ENCODE data around the gene EPB41L2.

The EPB41L2 gene

GRCh38 chr6:131084982-131085381, 21.9 kb upstream of the EPB41L2 start:
- H3K4me3 ChIP-seq (ENCODE audit: insufficient read depth, low read depth, low read length, poor library complexity, severe bottlenecking): no peak overlapping the region

GRCh38 chr6:131083687-131084086, 20.6 kb upstream of the EPB41L2 start:
- DNase-seq: no peak
- H3K4me3 ChIP-seq (ENCODE audit: insufficient read depth, low read depth, low read length, poor library complexity, severe bottlenecking): no peak overlapping the region
- H3K36me3 ChIP-seq (ENCODE audit: control insufficient read depth, insufficient read depth, low read length): no peaks in the 10 kb centered on the region

More at GRCh38 chr6:131084982-131085381, 21.9 kb upstream of the EPB41L2 start:
- no peak overlapping the region for H3K27ac ChIP-seq (ENCODE audit: insufficient read depth, low read length, poor library complexity, severe bottlenecking)
- no peaks in the 10 kb centered on the region for H3K27me3 ChIP-seq (replicated peaks; ENCODE audit: control insufficient read depth, insufficient read depth, low read length, poor library complexity, severe bottlenecking)
- DNase-seq: no peak
- H3K9me3 ChIP-seq (ENCODE audit: control insufficient read depth, low read length): no peaks in the 10 kb centered on the region
- H3K4me1 ChIP-seq (ENCODE audit: control insufficient read depth, insufficient read depth, low read length, poor library complexity, severe bottlenecking): no peaks in the 10 kb centered on the region
- no peaks in the 10 kb centered on the region for H3K36me3 ChIP-seq (ENCODE audit: control insufficient read depth, insufficient read depth, low read length)

DNA sequence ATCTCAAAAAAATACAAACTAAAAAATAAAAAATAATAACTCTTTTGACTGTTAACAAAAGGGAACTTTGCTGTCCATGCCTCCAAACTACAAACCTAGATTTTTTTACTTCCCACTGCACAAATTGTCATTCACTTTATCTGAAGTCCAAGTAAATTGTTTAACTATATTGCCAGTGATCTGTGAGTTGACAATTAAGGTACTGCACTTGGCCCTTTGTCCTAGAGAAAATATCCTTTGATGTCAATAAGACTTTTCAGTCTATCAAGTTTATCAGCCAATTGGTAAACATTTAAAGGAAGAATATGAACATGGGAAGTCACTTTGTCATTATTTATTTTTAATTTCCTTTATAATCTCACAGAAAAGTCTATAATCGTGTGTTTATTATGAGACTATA, 19.3 kb upstream of the EPB41L2 start:
- Histone ChIP-seq H3K9me3 (ENCODE audit: control insufficient read depth, low read length) (no peaks in the 10 kb centered on the region), H3K4me3 (ENCODE audit: insufficient read depth, low read depth, low read length, poor library complexity, severe bottlenecking) (no peak overlapping the region), H3K36me3 (ENCODE audit: control insufficient read depth, insufficient read depth, low read length) (no peaks in the 10 kb centered on the region), H3K27ac (ENCODE audit: insufficient read depth, low read length, poor library complexity, severe bottlenecking) (no peak overlapping the region), H3K27me3 (replicated peaks; ENCODE audit: control insufficient read depth, insufficient read depth, low read length, poor library complexity, severe bottlenecking) (no peaks in the 10 kb centered on the region), H3K4me1 (ENCODE audit: control insufficient read depth, insufficient read depth, low read length, poor library complexity, severe bottlenecking) (no peaks in the 10 kb centered on the region)
- DNase-seq: no peak

More at GRCh38 chr6:131083687-131084086, 20.6 kb upstream of the EPB41L2 start:
- no peak overlapping the region for H3K27ac ChIP-seq (ENCODE audit: insufficient read depth, low read length, poor library complexity, severe bottlenecking)
- H3K27me3 ChIP-seq (replicated peaks; ENCODE audit: control insufficient read depth, insufficient read depth, low read length, poor library complexity, severe bottlenecking): no peaks in the 10 kb centered on the region
- H3K4me1 ChIP-seq (ENCODE audit: control insufficient read depth, insufficient read depth, low read length, poor library complexity, severe bottlenecking): no peaks in the 10 kb centered on the region
- H3K9me3 ChIP-seq (ENCODE audit: control insufficient read depth, low read length): no peaks in the 10 kb centered on the region

DNA sequence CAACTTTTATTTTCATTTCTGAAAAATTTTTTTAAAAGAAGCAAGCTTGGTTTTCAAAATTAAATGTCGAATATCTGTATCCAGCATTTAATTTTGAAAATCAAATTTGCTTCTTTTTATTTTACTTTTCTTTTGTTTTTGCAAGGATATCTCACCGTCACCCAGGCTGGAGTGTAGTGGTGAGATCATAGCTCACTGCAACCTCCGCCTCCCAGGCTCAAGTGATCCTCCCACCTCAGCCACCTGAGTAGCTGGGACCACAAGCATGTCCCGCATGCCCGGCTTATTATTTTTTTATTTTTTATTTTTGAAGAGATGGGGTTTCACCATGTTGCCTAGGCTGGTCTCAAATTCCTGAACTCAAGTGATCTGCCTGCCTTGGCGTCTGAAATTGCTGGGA, 17.0 kb upstream of the EPB41L2 start:
- no peaks in the 10 kb centered on the region for H3K36me3 ChIP-seq (ENCODE audit: control insufficient read depth, insufficient read depth, low read length)
- H3K4me1 ChIP-seq (ENCODE audit: control insufficient read depth, insufficient read depth, low read length, poor library complexity, severe bottlenecking): no peaks in the 10 kb centered on the region
- no peaks in the 10 kb centered on the region for H3K27me3 ChIP-seq (replicated peaks; ENCODE audit: control insufficient read depth, insufficient read depth, low read length, poor library complexity, severe bottlenecking)
- no peak overlapping the region for H3K4me3 ChIP-seq (ENCODE audit: insufficient read depth, low read depth, low read length, poor library complexity, severe bottlenecking)
- no peaks in the 10 kb centered on the region for H3K9me3 ChIP-seq (ENCODE audit: control insufficient read depth, low read length)
- no peak for DNase-seq
- H3K27ac ChIP-seq (ENCODE audit: insufficient read depth, low read length, poor library complexity, severe bottlenecking): no peak overlapping the region

DNA sequence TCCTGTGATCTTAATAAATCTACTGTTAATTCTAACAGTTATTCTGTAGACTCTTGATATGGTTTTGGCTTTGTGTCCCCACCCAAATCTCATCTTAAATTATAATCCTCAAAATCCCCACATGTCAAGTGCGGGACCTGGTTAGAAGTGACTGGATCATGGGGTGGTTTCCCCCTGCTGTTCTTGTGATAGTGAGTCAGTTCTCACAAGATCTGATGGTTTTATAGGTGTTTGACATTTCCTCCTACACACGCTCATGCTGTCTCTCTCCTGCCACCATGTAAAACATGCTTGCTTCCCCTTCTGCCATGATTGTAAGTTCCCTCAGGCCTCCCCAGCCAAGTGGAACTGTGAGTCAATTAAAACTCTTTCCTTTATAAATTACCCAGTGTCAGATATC, 10.5 kb upstream of the EPB41L2 start:
- Histone ChIP-seq H3K27me3 (replicated peaks; ENCODE audit: control insufficient read depth, insufficient read depth, low read length, poor library complexity, severe bottlenecking) (no peaks in the 10 kb centered on the region), H3K36me3 (ENCODE audit: control insufficient read depth, insufficient read depth, low read length) (no peaks in the 10 kb centered on the region), H3K4me1 (ENCODE audit: control insufficient read depth, insufficient read depth, low read length, poor library complexity, severe bottlenecking) (no peaks in the 10 kb centered on the region), H3K9me3 (ENCODE audit: control insufficient read depth, low read length) (no peaks in the 10 kb centered on the region), H3K27ac (ENCODE audit: insufficient read depth, low read length, poor library complexity, severe bottlenecking) (no peak overlapping the region), H3K4me3 (ENCODE audit: insufficient read depth, low read depth, low read length, poor library complexity, severe bottlenecking) (no peak overlapping the region)
- no peak for DNase-seq

DNA sequence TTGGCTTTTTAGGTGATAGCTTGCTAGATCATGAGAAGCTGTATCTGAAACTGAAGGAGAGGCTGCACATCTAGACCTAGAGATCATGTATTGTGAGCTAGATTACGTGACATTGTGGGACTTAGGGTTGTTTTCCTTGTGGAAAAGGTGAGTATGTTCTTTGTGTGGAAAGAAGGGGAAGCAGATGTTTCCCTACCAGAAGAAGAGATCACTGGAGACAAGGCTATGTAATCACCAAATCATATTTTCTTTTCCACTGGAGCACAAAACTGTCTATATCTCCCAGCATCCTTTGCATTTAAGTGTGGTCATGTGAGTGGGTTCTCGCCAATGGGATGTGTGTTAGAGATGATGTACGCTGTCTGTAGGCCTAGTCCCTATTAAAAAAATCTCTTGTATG, 7.0 kb upstream of the EPB41L2 start:
- no peaks in the 10 kb centered on the region for H3K36me3 ChIP-seq (ENCODE audit: control insufficient read depth, insufficient read depth, low read length)
- no peaks in the 10 kb centered on the region for H3K4me1 ChIP-seq (ENCODE audit: control insufficient read depth, insufficient read depth, low read length, poor library complexity, severe bottlenecking)
- H3K27ac ChIP-seq (ENCODE audit: insufficient read depth, low read length, poor library complexity, severe bottlenecking): no peak overlapping the region
- no peak overlapping the region for H3K4me3 ChIP-seq (ENCODE audit: insufficient read depth, low read depth, low read length, poor library complexity, severe bottlenecking)
- no peaks in the 10 kb centered on the region for H3K27me3 ChIP-seq (replicated peaks; ENCODE audit: control insufficient read depth, insufficient read depth, low read length, poor library complexity, severe bottlenecking)
- H3K9me3 ChIP-seq (ENCODE audit: control insufficient read depth, low read length): no peaks in the 10 kb centered on the region
- no peak for DNase-seq

GRCh38 chr6:131068165-131068564, 5.1 kb upstream of the EPB41L2 start:
- Histone ChIP-seq H3K4me3 (ENCODE audit: insufficient read depth, low read depth, low read length, poor library complexity, severe bottlenecking) (no peak overlapping the region), H3K4me1 (ENCODE audit: control insufficient read depth, insufficient read depth, low read length, poor library complexity, severe bottlenecking) (no peaks in the 10 kb centered on the region), H3K27ac (ENCODE audit: insufficient read depth, low read length, poor library complexity, severe bottlenecking) (no peak overlapping the region), H3K36me3 (ENCODE audit: control insufficient read depth, insufficient read depth, low read length) (no peaks in the 10 kb centered on the region), H3K9me3 (ENCODE audit: control insufficient read depth, low read length) (no peaks in the 10 kb centered on the region), H3K27me3 (replicated peaks; ENCODE audit: control insufficient read depth, insufficient read depth, low read length, poor library complexity, severe bottlenecking) (no peaks in the 10 kb centered on the region)
- DNase-seq: no peak

- no peak overlapping the region for H3K4me3 ChIP-seq (ENCODE audit: insufficient read depth, low read depth, low read length, poor library complexity, severe bottlenecking)
- no peaks in the 10 kb centered on the region for H3K9me3 ChIP-seq (ENCODE audit: control insufficient read depth, low read length)
Observed at GRCh38 chr6:131067521-131067920, 4.5 kb upstream of the EPB41L2 start.

DNA sequence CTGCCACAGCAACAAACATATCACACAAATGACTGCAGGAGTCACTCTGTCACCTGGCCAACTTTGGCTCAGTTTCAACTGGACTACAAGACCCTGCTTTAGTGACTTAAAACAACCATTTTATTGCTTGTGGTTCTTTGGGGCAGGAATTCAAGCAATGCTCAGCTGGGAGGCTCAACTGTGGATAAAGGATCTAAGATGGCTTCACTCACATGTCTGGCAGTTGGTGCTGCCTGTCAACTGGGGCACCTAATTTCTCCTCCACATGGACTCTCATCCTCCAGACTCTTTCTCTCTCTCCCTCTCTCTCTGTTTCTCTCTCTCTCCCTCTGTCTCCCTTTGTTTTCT, 2.8 kb upstream of the EPB41L2 start:
- no peaks in the 10 kb centered on the region for H3K9me3 ChIP-seq (ENCODE audit: control insufficient read depth, low read length)
- H3K36me3 ChIP-seq (ENCODE audit: control insufficient read depth, insufficient read depth, low read length): no peaks in the 10 kb centered on the region
- H3K4me1 ChIP-seq (ENCODE audit: control insufficient read depth, insufficient read depth, low read length, poor library complexity, severe bottlenecking): peaks cover 8% of the 10 kb centered on the region
- no peaks in the 10 kb centered on the region for H3K27me3 ChIP-seq (replicated peaks; ENCODE audit: control insufficient read depth, insufficient read depth, low read length, poor library complexity, severe bottlenecking)
- no peak overlapping the region for H3K27ac ChIP-seq (ENCODE audit: insufficient read depth, low read length, poor library complexity, severe bottlenecking)
- H3K4me3 ChIP-seq (ENCODE audit: insufficient read depth, low read depth, low read length, poor library complexity, severe bottlenecking): no peak overlapping the region
- no peak for DNase-seq

More at GRCh38 chr6:131067521-131067920, 4.5 kb upstream of the EPB41L2 start:
- Histone ChIP-seq H3K36me3 (ENCODE audit: control insufficient read depth, insufficient read depth, low read length) (no peaks in the 10 kb centered on the region), H3K27ac (ENCODE audit: insufficient read depth, low read length, poor library complexity, severe bottlenecking) (no peak overlapping the region), H3K4me1 (ENCODE audit: control insufficient read depth, insufficient read depth, low read length, poor library complexity, severe bottlenecking) (no peaks in the 10 kb centered on the region), H3K27me3 (replicated peaks; ENCODE audit: control insufficient read depth, insufficient read depth, low read length, poor library complexity, severe bottlenecking) (no peaks in the 10 kb centered on the region)
- no peak for DNase-seq

DNA sequence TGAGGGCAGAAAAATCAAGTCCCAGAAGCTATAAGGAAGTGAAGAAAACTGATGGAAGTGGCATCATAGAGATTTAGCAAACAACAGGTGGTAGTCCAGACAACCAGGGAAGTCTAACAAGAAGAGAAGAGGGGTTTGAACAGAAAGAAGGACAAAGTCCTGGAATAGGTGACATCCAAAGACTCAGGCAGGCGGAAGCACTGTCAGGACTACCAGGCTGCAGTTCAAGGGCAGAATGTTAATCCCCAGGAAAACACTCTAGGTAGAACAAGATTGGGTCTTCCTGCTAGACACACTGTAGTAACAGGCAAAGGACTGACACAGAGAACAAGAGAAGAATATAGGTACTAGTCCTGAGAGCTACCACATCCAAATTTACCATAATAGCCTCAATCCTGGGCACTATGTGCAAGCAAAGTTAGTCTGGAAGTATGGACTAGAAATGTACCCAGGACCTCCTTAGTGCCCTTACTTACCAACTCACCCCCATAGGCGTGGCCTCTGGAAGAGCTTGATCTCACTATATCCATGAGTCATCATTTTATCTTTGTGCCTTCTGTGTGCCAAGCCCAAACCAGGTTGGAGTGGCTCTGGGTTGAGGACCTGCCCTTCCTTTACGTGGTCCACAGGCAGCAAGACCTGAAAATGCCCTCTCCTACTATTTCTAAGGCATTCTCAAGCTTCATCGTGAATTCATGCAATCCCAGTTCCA, 2.2 kb upstream of the EPB41L2 start:
- peaks cover 8% of the 10 kb centered on the region for H3K4me1 ChIP-seq (ENCODE audit: control insufficient read depth, insufficient read depth, low read length, poor library complexity, severe bottlenecking)
- no peak for DNase-seq
- H3K27me3 ChIP-seq (replicated peaks; ENCODE audit: control insufficient read depth, insufficient read depth, low read length, poor library complexity, severe bottlenecking): no peaks in the 10 kb centered on the region
- no peaks in the 10 kb centered on the region for H3K9me3 ChIP-seq (ENCODE audit: control insufficient read depth, low read length)
- H3K27ac ChIP-seq (ENCODE audit: insufficient read depth, low read length, poor library complexity, severe bottlenecking): no peak overlapping the region
- no peaks in the 10 kb centered on the region for H3K36me3 ChIP-seq (ENCODE audit: control insufficient read depth, insufficient read depth, low read length)
- no peak overlapping the region for H3K4me3 ChIP-seq (ENCODE audit: insufficient read depth, low read depth, low read length, poor library complexity, severe bottlenecking)

All from effector memory CD4-positive, alpha-beta T cell (primary cell).